ENCODE results near the gene HS6ST1.

The HS6ST1 gene

DNA sequence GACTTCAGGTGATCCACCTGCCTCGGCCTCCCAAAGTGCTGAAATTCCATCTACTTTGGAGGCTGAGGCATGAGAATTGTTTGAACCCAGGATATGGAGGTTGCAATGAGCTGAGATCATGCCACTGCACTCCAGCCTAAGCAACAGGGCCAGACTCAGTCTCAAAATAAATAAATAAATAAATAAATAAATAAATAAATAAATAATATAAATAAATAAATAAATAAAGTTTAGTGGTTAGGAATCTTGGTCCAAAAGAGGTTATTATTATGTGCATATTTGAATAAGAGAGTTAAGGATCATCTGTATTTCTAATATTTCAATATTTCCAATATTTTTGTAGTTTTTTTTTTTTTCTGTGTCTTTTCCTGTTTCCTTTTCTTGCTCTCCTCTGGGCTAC lies 90.8 kb downstream of the HS6ST1 start:
- TF ChIP-seq CTCF (IDR thresholded peaks at IDR 0.05; ENCODE audit: insufficient read depth, low read depth, low read length, missing control alignments): no peak
- H3K4me3 ChIP-seq (ENCODE audit: low read depth, low read length): no peak overlapping the region
- no peak for DNase-seq (ENCODE audit: low read depth)

- no peak overlapping the region for H3K4me3 ChIP-seq (ENCODE audit: low read depth, low read length)
- DNase-seq (ENCODE audit: low read depth): no peak
- TF ChIP-seq CTCF (IDR thresholded peaks at IDR 0.05; ENCODE audit: insufficient read depth, low read depth, low read length, missing control alignments): no peak
These were observed 98.8 kb downstream of the HS6ST1 start for GRCh38 chr2:128219891-128220290.

- DNase-seq (ENCODE audit: low read depth): no peak
- TF ChIP-seq CTCF (IDR thresholded peaks at IDR 0.05; ENCODE audit: insufficient read depth, low read depth, low read length, missing control alignments): no peak
- no peak overlapping the region for H3K4me3 ChIP-seq (ENCODE audit: low read depth, low read length)
These were observed 101.0 kb downstream of the HS6ST1 start for GRCh38 chr2:128217671-128218070.

- no peak for TF ChIP-seq CTCF (IDR thresholded peaks at IDR 0.05; ENCODE audit: insufficient read depth, low read depth, low read length, missing control alignments)
- H3K4me3 ChIP-seq (ENCODE audit: low read depth, low read length): no peak overlapping the region
- no peak for DNase-seq (ENCODE audit: low read depth)
These were observed 102.6 kb downstream of the HS6ST1 start for GRCh38 chr2:128215897-128216642.
